Left forelimb (tissue), 1 donor: Measurements from ENCODE around the gene TRIM36.

ENCODE experiments used
- DNase-seq: peaks from one replicate; pipeline ENCODE4 v3.0.0-alpha.2; 2018; ENCODE audit warnings: low spot score

Gene TRIM36

GRCh38 chr5:115165790-115166189 lies 3.9 kb downstream of the TRIM36 start:
- DNase-seq: no peak

- DNase-seq: no peak
Measured at GRCh38 chr5:115160975-115161475, 8.7 kb downstream of the TRIM36 start.

- DNase-seq: no peak
Measured at GRCh38 chr5:115151208-115151805, 18.4 kb downstream of the TRIM36 start.

- DNase-seq: no peak
Measured at GRCh38 chr5:115150512-115150911, 19.2 kb downstream of the TRIM36 start.

GRCh38 chr5:115147052-115147451 lies 22.7 kb downstream of the TRIM36 start:
- no peak for DNase-seq

GRCh38 chr5:115136294-115136693 lies 33.4 kb downstream of the TRIM36 start:
- no peak for DNase-seq

GRCh38 chr5:115132465-115132864 lies 37.2 kb downstream of the TRIM36 start:
- DNase-seq: no peak

- DNase-seq: no peak
Measured at GRCh38 chr5:115126303-115126702, 43.4 kb downstream of the TRIM36 start.

GRCh38 chr5:115124741-115125140 lies 45.0 kb downstream of the TRIM36 start:
- no peak for DNase-seq

GRCh38 chr5:115116001-115116400 lies 53.7 kb downstream of the TRIM36 start:
- DNase-seq: no peak

- DNase-seq: no peak
Measured at GRCh38 chr5:115109840-115110239, 59.9 kb downstream of the TRIM36 start.

GRCh38 chr5:115109356-115109755 lies 60.4 kb downstream of the TRIM36 start:
- no peak for DNase-seq

GRCh38 chr5:115100319-115100955 lies 69.3 kb downstream of the TRIM36 start:
- no peak for DNase-seq

GRCh38 chr5:115098041-115098702 lies 71.5 kb downstream of the TRIM36 start:
- DNase-seq: no peak

GRCh38 chr5:115097236-115097635 lies 72.5 kb downstream of the TRIM36 start:
- no peak for DNase-seq

GRCh38 chr5:115096034-115096769 lies 73.5 kb downstream of the TRIM36 start:
- DNase-seq: no peak

- no peak for DNase-seq
Measured at GRCh38 chr5:115087951-115088350, 81.8 kb downstream of the TRIM36 start.

- DNase-seq: no peak
Measured at GRCh38 chr5:115086473-115086872, 83.2 kb downstream of the TRIM36 start.

GRCh38 chr5:115084246-115084793 lies 85.4 kb downstream of the TRIM36 start:
- DNase-seq: no peak

GRCh38 chr5:115079924-115080623 lies 89.6 kb downstream of the TRIM36 start:
- DNase-seq: no peak
